ENCODE measurements around the gene SMIM12.
"Not testable (repeated sequence)": the region's sequence is repeated elsewhere in the genome, so short reads cannot be mapped to it uniquely, and the experiment has no call there.

SMIM12 gene

DNA sequence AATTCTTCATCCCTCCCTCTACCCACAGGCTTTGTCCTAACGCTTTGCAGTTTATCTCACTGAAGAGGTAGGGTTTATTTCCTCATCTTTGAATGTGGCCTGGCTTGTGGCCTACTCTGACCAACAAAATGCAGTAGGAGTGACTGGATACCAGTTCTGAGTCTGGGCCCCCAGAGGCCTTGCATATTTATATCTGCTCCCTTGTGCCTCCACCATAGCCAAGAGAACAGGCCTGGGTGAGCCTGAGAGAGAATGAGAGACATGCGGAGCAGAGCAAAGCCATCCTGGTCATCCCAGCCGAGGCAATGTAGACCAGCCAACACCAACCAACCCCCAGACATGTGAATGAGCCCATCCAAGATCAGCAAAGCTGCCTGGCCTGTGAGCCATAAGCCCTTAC lies 30.3 kb downstream of the SMIM12 start:
- TF ChIP-seq CTCF (IDR thresholded peaks at IDR 0.05; ENCODE audit: low read depth, low read length) = no peak
- no peak overlapping the region for H3K4me3 ChIP-seq (ENCODE audit: low read depth, low read length)
- in situ Hi-C loops (cut with HindIII; ENCODE audit: low sequenced_read_pairs) = no loop called here
- DNase-seq (ENCODE audit: low read depth, low spot score) = no peak

- no peak for TF ChIP-seq CTCF (IDR thresholded peaks at IDR 0.05; ENCODE audit: low read depth, low read length)
- DNase-seq (ENCODE audit: low read depth, low spot score) = no peak
- in situ Hi-C loops (cut with HindIII; ENCODE audit: low sequenced_read_pairs) = no loop called here
- no peak overlapping the region for H3K4me3 ChIP-seq (ENCODE audit: low read depth, low read length)
Observed at GRCh38 chr1:34828611-34829010, 30.9 kb downstream of the SMIM12 start.

- in situ Hi-C loops (cut with HindIII; ENCODE audit: low sequenced_read_pairs) = no loop called here
- H3K4me3 ChIP-seq (ENCODE audit: low read depth, low read length) = no peak overlapping the region
- DNase-seq (ENCODE audit: low read depth, low spot score) = no peak
- no peak for TF ChIP-seq CTCF (IDR thresholded peaks at IDR 0.05; ENCODE audit: low read depth, low read length)
Observed at GRCh38 chr1:34827341-34827941, 32.1 kb downstream of the SMIM12 start.

- DNase-seq (ENCODE audit: low read depth, low spot score) = no peak
- H3K4me3 ChIP-seq (ENCODE audit: low read depth, low read length) = no peak overlapping the region
- in situ Hi-C loops (cut with HindIII; ENCODE audit: low sequenced_read_pairs) = no loop called here
- TF ChIP-seq CTCF (IDR thresholded peaks at IDR 0.05; ENCODE audit: low read depth, low read length) = no peak
Observed at GRCh38 chr1:34825455-34826091, 34.0 kb downstream of the SMIM12 start.

DNA sequence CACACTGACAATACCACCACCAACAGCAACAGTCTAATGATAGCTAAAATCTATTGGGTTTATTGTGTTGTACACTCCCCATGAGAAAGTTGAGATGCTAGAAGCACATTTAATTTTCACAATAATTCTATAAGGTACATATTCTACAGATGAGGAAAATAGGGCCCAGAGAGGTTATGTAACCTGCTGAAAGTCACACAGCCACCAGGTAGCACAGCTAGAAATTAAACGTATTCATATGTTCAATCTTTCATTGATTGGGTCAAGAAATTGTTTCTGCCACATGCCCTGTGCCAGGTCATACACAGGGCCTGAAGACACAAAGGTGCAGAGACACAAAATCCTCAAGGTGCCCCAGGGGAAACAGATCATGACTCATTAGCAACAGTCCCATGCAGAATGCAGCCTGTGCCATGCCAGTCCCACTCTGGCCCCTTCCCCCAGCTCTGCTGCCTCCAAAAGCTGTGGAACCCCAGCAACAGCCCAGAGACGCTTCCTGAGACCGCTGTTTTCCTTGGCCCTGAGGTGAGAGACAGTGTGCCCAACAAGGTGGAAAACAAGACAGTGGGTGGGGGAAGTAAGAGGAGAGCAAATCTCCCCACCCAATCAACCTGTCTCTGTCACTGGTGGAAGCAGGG lies 34.6 kb downstream of the SMIM12 start:
- no peak for TF ChIP-seq CTCF (IDR thresholded peaks at IDR 0.05; ENCODE audit: low read depth, low read length)
- no peak overlapping the region for H3K4me3 ChIP-seq (ENCODE audit: low read depth, low read length)
- in situ Hi-C loops (cut with HindIII; ENCODE audit: low sequenced_read_pairs) = no loop called here

DNA sequence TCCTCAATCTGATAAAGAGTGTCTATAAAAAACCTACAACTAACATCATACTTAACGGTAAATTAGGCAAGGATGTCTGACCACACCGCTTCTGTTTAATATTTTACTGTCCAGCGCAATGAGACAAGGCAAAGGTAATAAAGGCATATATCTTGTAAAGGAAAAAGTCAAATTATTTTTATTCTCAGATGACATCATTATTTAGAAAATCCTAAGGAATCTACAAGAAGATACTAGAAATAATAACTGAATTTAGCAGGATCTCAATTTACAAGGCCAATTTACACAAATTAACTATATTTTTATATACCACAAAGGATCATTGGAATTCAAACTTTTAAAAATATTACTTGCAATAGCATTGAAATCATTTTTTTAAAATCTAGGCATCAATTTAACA lies 37.3 kb downstream of the SMIM12 start:
- TF ChIP-seq CTCF (IDR thresholded peaks at IDR 0.05; ENCODE audit: low read depth, low read length) = no peak
- in situ Hi-C loops (cut with HindIII; ENCODE audit: low sequenced_read_pairs) = no loop called here
- no peak overlapping the region for H3K4me3 ChIP-seq (ENCODE audit: low read depth, low read length)
- no peak for DNase-seq (ENCODE audit: low read depth, low spot score)

More for the DNA sequence above, 34.6 kb downstream of the SMIM12 start:
- no peak for DNase-seq (ENCODE audit: low read depth, low spot score)

DNA sequence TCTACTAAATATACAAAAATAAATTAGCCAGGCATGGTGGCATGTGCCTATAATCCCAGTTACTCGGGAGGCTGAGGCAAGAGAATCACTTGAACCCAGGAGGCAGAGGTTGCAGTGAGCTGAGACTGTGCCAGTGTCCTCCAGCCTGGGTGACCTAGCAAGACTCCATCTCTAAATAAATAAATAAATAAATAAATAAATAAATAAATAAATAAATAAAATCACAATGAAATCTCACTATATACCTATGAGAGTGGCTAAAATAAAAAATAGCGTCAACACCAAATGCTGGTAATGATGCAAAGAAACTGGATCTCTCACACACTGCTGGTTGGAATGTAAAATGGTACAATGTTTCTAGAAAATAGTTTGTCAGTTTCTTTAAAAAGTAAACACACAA lies 40.7 kb downstream of the SMIM12 start:
- DNase-seq (ENCODE audit: low read depth, low spot score); in situ Hi-C loops (cut with HindIII; ENCODE audit: low sequenced_read_pairs); H3K4me3 ChIP-seq (ENCODE audit: low read depth, low read length): not testable (repeated sequence)

All from astrocyte of the spinal cord (primary cell).